HepG2 (cell line): ENCODE measurements around the gene GLRA3. TPM values are rescaled to one million over a fixed set of nuclear protein-coding genes. Genes with fewer than 3 reads are reported as not detected.

ENCODE experiments used
- ATAC-seq: fragments of 200-7000 bp; cut with Tn5 transposase; 3 replicates; pipeline ENCODE4 v1.9.1; 2020; ENCODE audit warnings: mild to moderate bottlenecking, moderate library complexity
- BruUV-seq: library from RNA; stranded (reverse); fragments of 400-500 nt; replicated peaks from 2 replicates; lab custom pipeline; 2021; lab: Mats Ljungman, UMichigan
- CTCF ChIA-PET: fragments of 300-600 bp; formaldehyde crosslinking; extraction: SDS; loops from one replicate; lab custom pipeline; 2021; ENCODE audit warnings: low total read pairs, inconsistent platforms, low intra/inter-chr PET ratio; lab: Yijun Ruan, JAX
- POLR2A ChIA-PET: fragments of 350-600 bp; sonication (Branson Sonifier 250); formaldehyde crosslinking; loops from one replicate; lab custom pipeline; 2020; ENCODE audit warnings: antibody characterized with exemption, inconsistent platforms; lab: Yijun Ruan, JAX
- DNase-seq: peaks from one replicate; pipeline ENCODE4 v3.0.0-alpha.2; 2015; ENCODE audit warnings: low spot score
- FAIRE-seq: peaks from 3 replicates; lab custom pipeline; 2011; peaks lifted over from hg19 to GRCh38; lab: Jason Lieb, UNC
- H2AFZ ChIP-seq: one replicate; pipeline ENCODE4 v1.6.1; 2011; ENCODE audit warnings: low read length, inconsistent platforms
- H3K27ac ChIP-seq: fragments of 300-600 bp; 3 replicates; pipeline ENCODE4 v1.8.0; 2011; ENCODE audit warnings: mixed run types, mild to moderate bottlenecking, mixed read lengths, low read length, inconsistent platforms; ENCODE audit not compliant: insufficient read depth; ENCODE audit errors: extremely low read length
- H3K27me3 ChIP-seq, 2 experiments: fragments of 200-600 bp in 1 of 2; 2 replicates in 1 of 2; 3 replicates in 1 of 2; pipeline versions ENCODE4 v1.6.0 to v1.8.0; 2011; ENCODE audit warnings: low read length in 2 of 2, mild to moderate bottlenecking in 2 of 2, moderate library complexity in 2 of 2, inconsistent platforms in 1 of 2; ENCODE audit not compliant: insufficient read depth in 2 of 2, control insufficient read depth in 1 of 2
- H3K36me3 ChIP-seq, 2 experiments: fragments of 200-600 bp in 1 of 2; replicated peaks in 1 of 2; 2 replicates in 1 of 2; 3 replicates in 1 of 2; pipeline versions ENCODE4 v1.5.1 to v1.8.0; 2011; ENCODE audit warnings: low read length in 2 of 2, inconsistent platforms in 1 of 2; ENCODE audit not compliant: insufficient read depth in 2 of 2, control insufficient read depth in 1 of 2
- H3K4me1 ChIP-seq: 2 replicates; pipeline ENCODE4 v1.5.1; 2012; ENCODE audit warnings: low read length, inconsistent platforms; ENCODE audit not compliant: insufficient read depth
- H3K4me2 ChIP-seq: 2 replicates; pipeline ENCODE4 v1.6.0; 2011; ENCODE audit warnings: low read depth, low read length, inconsistent platforms
- H3K4me3 ChIP-seq, 3 experiments: fragments of 200-600 bp in 1 of 3; sonication (generic), shearing (Covaris generic) in 1 of 3; replicated peaks in 1 of 3; 2 replicates each; pipeline ENCODE4 v1.5.1; 2011 to 2016; ENCODE audit warnings: low read length in 3 of 3, inconsistent platforms in 2 of 3, low read depth in 2 of 3, mild to moderate bottlenecking in 2 of 3, control low read depth in 1 of 3, mixed read lengths in 1 of 3; ENCODE audit not compliant: insufficient read depth in 1 of 3
- H3K79me2 ChIP-seq: one replicate; pipeline ENCODE4 v1.6.1; 2011; ENCODE audit warnings: low read length, inconsistent platforms; ENCODE audit not compliant: insufficient read depth
- H3K9ac ChIP-seq: 2 replicates; pipeline ENCODE4 v1.6.0; 2011; ENCODE audit warnings: mild to moderate bottlenecking, low read depth, low read length, inconsistent platforms; ENCODE audit not compliant: insufficient read depth
- H3K9me3 ChIP-seq: 2 replicates; pipeline ENCODE4 v1.5.1; 2012; ENCODE audit warnings: mild to moderate bottlenecking, low read length
- H4K20me1 ChIP-seq: 2 replicates; pipeline ENCODE4 v1.6.0; 2011; ENCODE audit warnings: inconsistent platforms, mild to moderate bottlenecking, low read length, moderate library complexity; ENCODE audit not compliant: insufficient read depth
- FOXK2 ChIP-seq: fragments of 450-650 bp; IDR thresholded peaks from 2 replicates; pipeline ENCODE4 v1.6.1; 2016
- HNF1A ChIP-seq, 2 experiments: sonication (generic) in 1 of 2; formaldehyde crosslinking in 1 of 2; IDR thresholded peaks; 2 replicates each; pipeline versions ENCODE4 v1.4.0 to v1.6.1; 2016 to 2020; ENCODE audit warnings: borderline replicate concordance in 1 of 2, low read depth in 1 of 2, mild to moderate bottlenecking in 1 of 2, missing genetic modification reagents in 1 of 2
- MBD4 ChIP-seq: IDR thresholded peaks from 2 replicates; pipeline ENCODE4 v1.6.1; 2012; ENCODE audit warnings: low read length, inconsistent platforms, borderline replicate concordance
- MBNL3 ChIP-seq: fragments of 250-450 bp; sonication (Bioruptor Pico); conservative IDR thresholded peaks from 2 replicates; pipeline ENCODE4 v1.8.0; 2022; ENCODE audit warnings: mild to moderate bottlenecking, inconsistent platforms
- MTF2 ChIP-seq: sonication (generic); formaldehyde crosslinking; IDR thresholded peaks from 2 replicates; pipeline ENCODE4 v1.5.0; 2020; ENCODE audit warnings: missing genetic modification reagents, borderline replicate concordance
- TRIM24 ChIP-seq: sonication (generic); formaldehyde crosslinking; IDR thresholded peaks from 2 replicates; pipeline ENCODE4 v1.8.0; 2022; ENCODE audit warnings: mild to moderate bottlenecking, missing genetic modification reagents
- ZNF230 ChIP-seq: sonication (generic); formaldehyde crosslinking; IDR thresholded peaks from 2 replicates; pipeline ENCODE4 v1.4.0; 2020; ENCODE audit warnings: mild to moderate bottlenecking, missing genetic modification reagents
- ZNF256 ChIP-seq: sonication (generic); formaldehyde crosslinking; conservative IDR thresholded peaks from 2 replicates; pipeline ENCODE4 v1.4.0; 2020; ENCODE audit warnings: missing genetic modification reagents
- ZNF451 ChIP-seq: sonication (generic); formaldehyde crosslinking; IDR thresholded peaks from 2 replicates; pipeline ENCODE4 v1.5.0; 2020; ENCODE audit warnings: mild to moderate bottlenecking, missing genetic modification reagents
- ZNF484 ChIP-seq: sonication (generic); formaldehyde crosslinking; IDR thresholded peaks from 2 replicates; pipeline ENCODE4 v1.5.1; 2020; ENCODE audit warnings: mild to moderate bottlenecking, low read depth, missing genetic modification reagents, borderline replicate concordance
- ZNF510 ChIP-seq: sonication (generic); formaldehyde crosslinking; IDR thresholded peaks from 2 replicates; pipeline ENCODE4 v1.4.0; 2020; ENCODE audit warnings: low read depth, mild to moderate bottlenecking, missing genetic modification reagents
- ZNF772 ChIP-seq: sonication (generic); formaldehyde crosslinking; IDR thresholded peaks from 2 replicates; pipeline ENCODE4 v1.5.0; 2020; ENCODE audit warnings: mild to moderate bottlenecking, missing genetic modification reagents
- WGBS: methylation state at CpG from one replicate; pipeline ENCODE4 v1.1.6; 2017; ENCODE audit warnings: low lambda C conversion rate; 5-methylcytosine and 5-hydroxymethylcytosine counted together
- in situ Hi-C: cut with HindIII; loops from 2 replicates; pipeline ENCODE4 v1.10.0; 2017; ENCODE audit warnings: low pct_unique_long_range_greater_than_20kb; ENCODE audit not compliant: extremely low pct_ligation_motif_present
- intact Hi-C: fragments of 100-400 bp; cut with micrococcal nuclease; formaldehyde crosslinking; loops from one replicate; pipeline ENCODE4 v1.10.0; 2022; ENCODE audit not compliant: unreplicated experiment
- polyA plus RNA-seq, 8 experiments: library from polyadenylated mRNA; depleted of rRNA in 3 of 8; stranded (reverse) in 7 of 8; unstranded in 1 of 8; fragments of >200 nt; fragmentation: Illumina TruSeq in 4 of 8; extraction: Trizol in 4 of 8; gene quantifications; 2 replicates each; pipeline versions ENCODE4 v1.2.1 to v1.2.3, GENCODE V29; 2011 to 2016; ENCODE audit warnings: low read depth in 4 of 8, missing spikeins in 1 of 8, mixed read lengths in 1 of 8; ENCODE audit not compliant: insufficient read depth in 1 of 8
- total RNA-seq, 5 experiments: library from RNA; depleted of rRNA; stranded (reverse); fragments of >200 nt; fragmentation: Illumina TruSeq; extraction: Trizol; gene quantifications; 2 replicates each; pipeline ENCODE4 v1.2.3, GENCODE V29; 2016; ENCODE audit warnings: low read depth in 1 of 5

GLRA3 gene
- total and polyA plus RNA-seq, 2 of the 13 experiments (the other 11 are each of a cell fraction or from before 2014, with no cell fraction given) = not detected

GRCh38 chr4:174713821-174714220 lies 115.2 kb downstream of the GLRA3 start:
- H3K79me2 ChIP-seq = no peaks in the 10 kb centered on the region
- H3K4me1 ChIP-seq = no peaks in the 10 kb centered on the region
- FAIRE-seq (no peak), ATAC-seq (no peak), DNase-seq (no peak)
- H3K27ac ChIP-seq = no peak overlapping the region
- no peak overlapping the region for H3K4me2 ChIP-seq
- no peak overlapping the region for H3K9ac ChIP-seq
- CTCF ChIA-PET = interaction anchor here (0.7 kb wide), 1 partner anchor 349 kb away, joined by 3 read pairs; no protein-coding TSS in a partner anchor
- POLR2A ChIA-PET = no interaction called here
- H3K36me3 ChIP-seq = no peaks in the 10 kb centered on the region
- no peak overlapping the region for H3K4me3 ChIP-seq
- H4K20me1 ChIP-seq = no peaks in the 10 kb centered on the region
- 28% methylated on average over 2 of the region's 2 CpGs for WGBS
- TF ChIP-seq MBD4 (no peak), ZNF451 (CRISPR knock-in tag) (no peak), ZNF256 (CRISPR knock-in tag) (no peak), ZNF230 (CRISPR knock-in tag) (no peak), ZNF510 (CRISPR knock-in tag) (no peak), HNF1A (IDR thresholded peaks at IDR 0.05; ENCODE audit: low read depth) (no peak), HNF1A (CRISPR knock-in tag; IDR thresholded peaks at IDR 0.05; ENCODE audit: borderline replicate concordance) (no peak), ZNF772 (CRISPR knock-in tag) (no peak), FOXK2 (no peak), TRIM24 (CRISPR knock-in tag) (no peak), MBNL3 (CRISPR knock-in tag) (no peak), ZNF484 (CRISPR knock-in tag) (no peak), MTF2 (CRISPR knock-in tag) (no peak)
- no peaks in the 10 kb centered on the region for H3K27me3 ChIP-seq
- intact Hi-C loops = loop anchor here (1.0 kb wide), 1 partner anchor 349 kb away; no protein-coding TSS in a partner anchor
- no peak overlapping the region for H2AFZ ChIP-seq
- no TSS peak for BruUV-seq
- in situ Hi-C loops = no loop called here
- H3K9me3 ChIP-seq = no peaks in the 10 kb centered on the region
